HUES6 (cell line): Measurements from ENCODE around the gene C4orf33.

ENCODE experiments used
- H3K27ac ChIP-seq: 2 replicates; pipeline ENCODE4 v1.7.0; 2013; ENCODE audit warnings: low read depth, mild to moderate bottlenecking, low read length, inconsistent platforms
- H3K27me3 ChIP-seq: 2 replicates; pipeline ENCODE4 v1.6.1; 2013; ENCODE audit warnings: low read length; ENCODE audit not compliant: control insufficient read depth, insufficient read depth
- H3K36me3 ChIP-seq: 2 replicates; pipeline ENCODE4 v1.6.1; 2013; ENCODE audit warnings: low read length; ENCODE audit not compliant: control insufficient read depth, insufficient read depth
- H3K4me1 ChIP-seq: 2 replicates; pipeline ENCODE4 v1.6.1; 2013; ENCODE audit warnings: low read length; ENCODE audit not compliant: control insufficient read depth, insufficient read depth
- H3K4me3 ChIP-seq: 2 replicates; pipeline ENCODE4 v1.5.1; 2013; ENCODE audit warnings: low read depth, low read length
- H3K9ac ChIP-seq: one replicate; pipeline ENCODE4 v1.6.1; 2013; ENCODE audit warnings: mild to moderate bottlenecking, low read length
- H3K9me3 ChIP-seq: 2 replicates; pipeline ENCODE4 v1.6.1; 2013; ENCODE audit warnings: low read depth, low read length; ENCODE audit not compliant: control insufficient read depth, insufficient read depth

The C4orf33 gene

GRCh38 chr4:129149906-129150305, 54.0 kb downstream of the C4orf33 start:
- Histone ChIP-seq H3K4me3 (no peak overlapping the region), H3K9me3 (no peaks in the 10 kb centered on the region), H3K36me3 (no peaks in the 10 kb centered on the region), H3K27ac (no peak overlapping the region), H3K4me1 (peaks cover 5% of the 10 kb centered on the region; the same call in 1 of the 2 replicates), H3K27me3 (no peaks in the 10 kb centered on the region), H3K9ac (no peak overlapping the region)

GRCh38 chr4:129152350-129152749, 56.4 kb downstream of the C4orf33 start:
- Histone ChIP-seq H3K27ac (no peak overlapping the region), H3K36me3 (no peaks in the 10 kb centered on the region), H3K9me3 (no peaks in the 10 kb centered on the region), H3K27me3 (no peaks in the 10 kb centered on the region), H3K4me1 (no peaks in the 10 kb centered on the region), H3K4me3 (no peak overlapping the region), H3K9ac (no peak overlapping the region)

- H3K4me3 ChIP-seq: no peak overlapping the region
- H3K27ac ChIP-seq: no peak overlapping the region
- H3K27me3 ChIP-seq: no peaks in the 10 kb centered on the region
- H3K9ac ChIP-seq: no peak overlapping the region
- H3K4me1 ChIP-seq: no peaks in the 10 kb centered on the region
- H3K9me3 ChIP-seq: no peaks in the 10 kb centered on the region
- no peaks in the 10 kb centered on the region for H3K36me3 ChIP-seq
These were observed 57.7 kb downstream of the C4orf33 start for GRCh38 chr4:129153700-129154099.

GRCh38 chr4:129162450-129162849, 66.5 kb downstream of the C4orf33 start:
- Histone ChIP-seq H3K27me3 (no peaks in the 10 kb centered on the region), H3K27ac (no peak overlapping the region), H3K4me3 (no peak overlapping the region), H3K4me1 (no peaks in the 10 kb centered on the region), H3K9me3 (no peaks in the 10 kb centered on the region), H3K36me3 (no peaks in the 10 kb centered on the region), H3K9ac (no peak overlapping the region)

GRCh38 chr4:129163427-129163826, 67.5 kb downstream of the C4orf33 start:
- Histone ChIP-seq H3K27ac (no peak overlapping the region), H3K9ac (no peak overlapping the region), H3K4me1 (no peaks in the 10 kb centered on the region), H3K27me3 (no peaks in the 10 kb centered on the region), H3K36me3 (no peaks in the 10 kb centered on the region), H3K4me3 (no peak overlapping the region), H3K9me3 (no peaks in the 10 kb centered on the region)

- Histone ChIP-seq H3K4me3 (no peak overlapping the region), H3K4me1 (no peaks in the 10 kb centered on the region), H3K9ac (no peak overlapping the region), H3K9me3 (no peaks in the 10 kb centered on the region), H3K27ac (no peak overlapping the region), H3K36me3 (no peaks in the 10 kb centered on the region), H3K27me3 (no peaks in the 10 kb centered on the region)
These were observed 68.3 kb downstream of the C4orf33 start for GRCh38 chr4:129164243-129164642.
